HEK293 (cell line): ENCODE data around the gene TCF7L2.
A peak's percentile ranks its signal among the peaks of the same experiment; 100 is the strongest.

Source experiments
- CTCF ChIA-PET: fragments of 350-600 bp; formaldehyde crosslinking; extraction: SDS; loops from one replicate; lab custom pipeline; 2021; ENCODE audit warnings: antibody characterized with exemption; lab: Yijun Ruan, JAX
- POLR2A ChIA-PET: fragments of 300-600 bp; formaldehyde crosslinking; extraction: SDS; loops from one replicate; lab custom pipeline; 2020; ENCODE audit warnings: antibody characterized with exemption, inconsistent platforms; lab: Yijun Ruan, JAX
- H3K27ac ChIP-seq: fragments of 200-500 bp; sonication (Bioruptor generic); 2 replicates; pipeline ENCODE4 v1.5.1; 2014; ENCODE audit warnings: low read depth, low read length, control low read depth, inconsistent platforms; ENCODE audit errors: extremely low read depth
- H3K36me3 ChIP-seq, 2 experiments: fragments of 200-500 bp in 1 of 2; sonication (Bioruptor generic) in 1 of 2; 1 replicate in 1 of 2; 2 replicates in 1 of 2; pipeline ENCODE4 v1.5.1; 2014 to 2017; ENCODE audit warnings: inconsistent platforms in 2 of 2, low read length in 2 of 2; ENCODE audit not compliant: control insufficient read depth in 2 of 2, insufficient read depth in 1 of 2
- H3K4me1 ChIP-seq: fragments of 200-500 bp; sonication (Bioruptor generic); 2 replicates; pipeline ENCODE4 v1.5.1; 2014; ENCODE audit warnings: mild to moderate bottlenecking, low read length, inconsistent platforms; ENCODE audit not compliant: control insufficient read depth, insufficient read depth
- H3K4me3 ChIP-seq: 2 replicates; pipeline ENCODE4 v1.5.1; 2011; ENCODE audit warnings: low read depth, mild to moderate bottlenecking, control low read depth, low read length, moderate library complexity
- H3K9me3 ChIP-seq: fragments of 200-500 bp; sonication (Bioruptor generic); 2 replicates; pipeline ENCODE4 v1.5.1; 2014; ENCODE audit warnings: low read depth, low read length, inconsistent platforms; ENCODE audit not compliant: control insufficient read depth, insufficient read depth
- GLI2 ChIP-seq: fragments of 450-650 bp; formaldehyde crosslinking; IDR thresholded peaks from 2 replicates; pipeline ENCODE4; 2017; ENCODE audit warnings: missing biosample characterization, missing genetic modification characterization, low read depth, borderline replicate concordance
- HIC1 ChIP-seq: fragments of 450-650 bp; formaldehyde crosslinking; IDR thresholded peaks from 2 replicates; pipeline ENCODE4 v1.5.1; 2016; ENCODE audit warnings: missing biosample characterization, missing genetic modification characterization
- HOXA7 ChIP-seq: sonication (generic); formaldehyde crosslinking; IDR thresholded peaks from 2 replicates; pipeline ENCODE4 v1.8.1; 2022; ENCODE audit warnings: missing genetic modification reagents, borderline replicate concordance
- OSR2 ChIP-seq: fragments of 450-650 bp; formaldehyde crosslinking; IDR thresholded peaks from 2 replicates; pipeline ENCODE4 v1.5.1; 2016; ENCODE audit warnings: missing biosample characterization, missing genetic modification characterization
- SP3 ChIP-seq: fragments of 450-650 bp; formaldehyde crosslinking; IDR thresholded peaks from 2 replicates; pipeline ENCODE4 v1.5.1; 2016; ENCODE audit warnings: missing biosample characterization, missing genetic modification characterization
- ZNF140 ChIP-seq: fragments of 450-650 bp; formaldehyde crosslinking; IDR thresholded peaks from 2 replicates; pipeline ENCODE4 v1.5.1; 2016; ENCODE audit warnings: missing biosample characterization, missing genetic modification characterization
- ZNF214 ChIP-seq: fragments of 450-650 bp; formaldehyde crosslinking; IDR thresholded peaks from 2 replicates; pipeline ENCODE4 v1.5.1; 2017; ENCODE audit warnings: missing biosample characterization, mild to moderate bottlenecking, missing genetic modification characterization, borderline replicate concordance
- ZNF280C ChIP-seq: fragments of 450-650 bp; formaldehyde crosslinking; IDR thresholded peaks from 2 replicates; pipeline ENCODE4 v1.5.1; 2016; ENCODE audit warnings: missing biosample characterization, missing genetic modification characterization
- ZNF292 ChIP-seq: fragments of 450-650 bp; formaldehyde crosslinking; IDR thresholded peaks from 2 replicates; pipeline ENCODE4 v1.5.1; 2016; ENCODE audit warnings: low read depth, missing biosample characterization, missing genetic modification characterization, borderline replicate concordance
- ZNF449 ChIP-seq: fragments of 450-650 bp; formaldehyde crosslinking; IDR thresholded peaks from 2 replicates; pipeline ENCODE4 v1.5.1; 2017; ENCODE audit warnings: missing biosample characterization, mild to moderate bottlenecking, missing genetic modification characterization, moderate library complexity
- ZNF514 ChIP-seq: fragments of 450-650 bp; formaldehyde crosslinking; IDR thresholded peaks from 2 replicates; pipeline ENCODE4 v1.5.1; 2016; ENCODE audit warnings: missing biosample characterization, missing genetic modification characterization
- ZNF529 ChIP-seq: fragments of 450-650 bp; formaldehyde crosslinking; IDR thresholded peaks from 2 replicates; pipeline ENCODE4 v1.5.1; 2017; ENCODE audit warnings: missing genetic modification characterization, missing biosample characterization; ENCODE audit not compliant: insufficient replicate concordance
- ZNF544 ChIP-seq: fragments of 450-650 bp; formaldehyde crosslinking; IDR thresholded peaks from 2 replicates; pipeline ENCODE4 v1.5.0; 2017; ENCODE audit warnings: missing biosample characterization, missing genetic modification characterization
- ZNF571 ChIP-seq: fragments of 450-650 bp; formaldehyde crosslinking; IDR thresholded peaks from 2 replicates; pipeline ENCODE4 v1.5.0; 2017; ENCODE audit warnings: missing biosample characterization, missing genetic modification characterization
- ZNF621 ChIP-seq: fragments of 450-650 bp; formaldehyde crosslinking; IDR thresholded peaks from 2 replicates; pipeline ENCODE4 v1.5.1; 2017; ENCODE audit warnings: missing biosample characterization, missing genetic modification characterization
- ZNF837 ChIP-seq: fragments of 450-650 bp; formaldehyde crosslinking; IDR thresholded peaks from 2 replicates; pipeline ENCODE4 v1.5.1; 2016; ENCODE audit warnings: missing biosample characterization, missing genetic modification characterization
- TF ChIP-seq, protein P1 (sequence below): fragments of 450-650 bp; formaldehyde crosslinking; IDR thresholded peaks from 2 replicates; pipeline ENCODE4 v1.5.1; 2016; ENCODE audit warnings: missing biosample characterization, missing genetic modification characterization, borderline replicate concordance
- TF ChIP-seq, protein P2 (sequence below): fragments of 450-650 bp; formaldehyde crosslinking; IDR thresholded peaks from 2 replicates; pipeline ENCODE4 v1.5.0; 2017; ENCODE audit warnings: missing biosample characterization, missing genetic modification characterization, borderline replicate concordance
- TF ChIP-seq, protein P3 (sequence below): fragments of 450-650 bp; formaldehyde crosslinking; IDR thresholded peaks from 2 replicates; pipeline ENCODE4 v1.5.1; 2016; ENCODE audit warnings: missing biosample characterization, missing genetic modification characterization
- TF ChIP-seq, protein P4 (sequence below): fragments of 450-650 bp; formaldehyde crosslinking; IDR thresholded peaks from 2 replicates; pipeline ENCODE4 v1.5.1; 2016; ENCODE audit warnings: missing biosample characterization, missing genetic modification characterization, low read depth

Gene TCF7L2

DNA sequence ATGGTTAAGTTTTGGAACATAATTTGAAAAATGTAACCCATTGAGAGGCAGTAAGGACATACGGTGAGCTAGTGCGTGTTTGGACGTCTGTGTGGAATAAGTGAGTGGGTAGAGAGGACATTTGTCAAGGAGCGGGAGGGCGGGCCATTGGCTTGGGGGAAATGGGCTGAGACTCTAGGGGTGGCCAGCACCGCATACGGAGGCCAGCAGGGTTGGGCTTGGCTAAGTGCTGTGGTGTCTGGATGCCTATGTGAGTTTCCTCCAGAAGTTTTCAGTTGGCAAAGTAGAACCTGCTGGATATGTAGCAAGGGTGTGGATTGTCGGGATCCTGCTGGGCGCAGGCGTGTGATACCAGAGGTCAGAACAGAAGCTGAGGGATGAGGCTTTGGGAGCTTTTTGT, 103.0 kb downstream of the TCF7L2 start:
- Histone ChIP-seq H3K36me3 (peaks cover 0 to 4% of the 10 kb centered on the region in 2 experiments; a peak in 1 of 3 replicates), H3K4me1 (peaks cover 24% of the 10 kb centered on the region), H3K4me3 (no peak overlapping the region), H3K9me3 (no peaks in the 10 kb centered on the region), H3K27ac (no peak overlapping the region)
- TF ChIP-seq HOXA7 (CRISPR knock-in tag) (no peak), ZNF621 (tag by site-specific recombination) (no peak), ZNF449 (tag by site-specific recombination) (peak; percentile 98)
- TF ChIP-seq, protein P1, sequence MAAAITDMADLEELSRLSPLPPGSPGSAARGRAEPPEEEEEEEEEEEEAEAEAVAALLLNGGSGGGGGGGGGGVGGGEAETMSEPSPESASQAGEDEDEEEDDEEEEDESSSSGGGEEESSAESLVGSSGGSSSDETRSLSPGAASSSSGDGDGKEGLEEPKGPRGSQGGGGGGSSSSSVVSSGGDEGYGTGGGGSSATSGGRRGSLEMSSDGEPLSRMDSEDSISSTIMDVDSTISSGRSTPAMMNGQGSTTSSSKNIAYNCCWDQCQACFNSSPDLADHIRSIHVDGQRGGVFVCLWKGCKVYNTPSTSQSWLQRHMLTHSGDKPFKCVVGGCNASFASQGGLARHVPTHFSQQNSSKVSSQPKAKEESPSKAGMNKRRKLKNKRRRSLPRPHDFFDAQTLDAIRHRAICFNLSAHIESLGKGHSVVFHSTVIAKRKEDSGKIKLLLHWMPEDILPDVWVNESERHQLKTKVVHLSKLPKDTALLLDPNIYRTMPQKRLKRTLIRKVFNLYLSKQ, result no peak
- TF ChIP-seq, protein P2, sequence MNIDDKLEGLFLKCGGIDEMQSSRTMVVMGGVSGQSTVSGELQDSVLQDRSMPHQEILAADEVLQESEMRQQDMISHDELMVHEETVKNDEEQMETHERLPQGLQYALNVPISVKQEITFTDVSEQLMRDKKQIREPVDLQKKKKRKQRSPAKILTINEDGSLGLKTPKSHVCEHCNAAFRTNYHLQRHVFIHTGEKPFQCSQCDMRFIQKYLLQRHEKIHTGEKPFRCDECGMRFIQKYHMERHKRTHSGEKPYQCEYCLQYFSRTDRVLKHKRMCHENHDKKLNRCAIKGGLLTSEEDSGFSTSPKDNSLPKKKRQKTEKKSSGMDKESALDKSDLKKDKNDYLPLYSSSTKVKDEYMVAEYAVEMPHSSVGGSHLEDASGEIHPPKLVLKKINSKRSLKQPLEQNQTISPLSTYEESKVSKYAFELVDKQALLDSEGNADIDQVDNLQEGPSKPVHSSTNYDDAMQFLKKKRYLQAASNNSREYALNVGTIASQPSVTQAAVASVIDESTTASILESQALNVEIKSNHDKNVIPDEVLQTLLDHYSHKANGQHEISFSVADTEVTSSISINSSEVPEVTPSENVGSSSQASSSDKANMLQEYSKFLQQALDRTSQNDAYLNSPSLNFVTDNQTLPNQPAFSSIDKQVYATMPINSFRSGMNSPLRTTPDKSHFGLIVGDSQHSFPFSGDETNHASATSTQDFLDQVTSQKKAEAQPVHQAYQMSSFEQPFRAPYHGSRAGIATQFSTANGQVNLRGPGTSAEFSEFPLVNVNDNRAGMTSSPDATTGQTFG (tag by site-specific recombination), result no peak
- POLR2A ChIA-PET, result no interaction called here
- CTCF ChIA-PET, result interaction anchor here (0.8 to 1.5 kb wide), 5 partner anchors 8 to 92 kb away, joined by 3 to 14 read pairs (median 3); no protein-coding TSS in a partner anchor

- peaks cover 25% of the 10 kb centered on the region for H3K4me1 ChIP-seq
- no peaks in the 10 kb centered on the region for H3K9me3 ChIP-seq
- no peak overlapping the region for H3K4me3 ChIP-seq
- ChIA-PET CTCF (interaction anchor here (1.0 to 1.5 kb wide), 2 partner anchors 17 to 89 kb away, joined by 3 read pairs; no protein-coding TSS in a partner anchor), POLR2A (interaction anchor here (0.5 to 0.9 kb wide), 2 partner anchors 46 to 48 kb away, joined by 3 read pairs; no protein-coding TSS in a partner anchor)
- H3K36me3 ChIP-seq, result peaks cover 0 to 4% of the 10 kb centered on the region in 2 experiments; a peak in 1 of 3 replicates
- no peak overlapping the region for H3K27ac ChIP-seq
- TF ChIP-seq ZNF214 (tag by site-specific recombination) (no peak), ZNF529 (no peak), ZNF514 (no peak), HIC1 (tag by site-specific recombination) (no peak), ZNF140 (no peak), OSR2 (tag by site-specific recombination) (no peak), ZNF544 (tag by site-specific recombination) (no peak), GLI2 (tag by site-specific recombination) (no peak), ZNF571 (no peak), SP3 (tag by site-specific recombination) (no peak), ZNF292 (tag by site-specific recombination) (no peak), ZNF837 (no peak), ZNF280C (tag by site-specific recombination) (no peak)
- TF ChIP-seq, protein P3, sequence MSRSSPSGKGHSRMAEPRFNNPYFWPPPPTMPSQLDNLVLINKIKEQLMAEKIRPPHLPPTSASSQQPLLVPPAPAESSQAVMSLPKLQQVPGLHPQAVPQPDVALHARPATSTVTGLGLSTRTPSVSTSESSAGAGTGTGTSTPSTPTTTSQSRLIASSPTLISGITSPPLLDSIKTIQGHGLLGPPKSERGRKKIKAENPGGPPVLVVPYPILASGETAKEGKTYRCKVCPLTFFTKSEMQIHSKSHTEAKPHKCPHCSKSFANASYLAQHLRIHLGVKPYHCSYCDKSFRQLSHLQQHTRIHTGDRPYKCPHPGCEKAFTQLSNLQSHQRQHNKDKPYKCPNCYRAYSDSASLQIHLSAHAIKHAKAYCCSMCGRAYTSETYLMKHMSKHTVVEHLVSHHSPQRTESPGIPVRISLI (tag by site-specific recombination), result no peak
- TF ChIP-seq, protein P4, sequence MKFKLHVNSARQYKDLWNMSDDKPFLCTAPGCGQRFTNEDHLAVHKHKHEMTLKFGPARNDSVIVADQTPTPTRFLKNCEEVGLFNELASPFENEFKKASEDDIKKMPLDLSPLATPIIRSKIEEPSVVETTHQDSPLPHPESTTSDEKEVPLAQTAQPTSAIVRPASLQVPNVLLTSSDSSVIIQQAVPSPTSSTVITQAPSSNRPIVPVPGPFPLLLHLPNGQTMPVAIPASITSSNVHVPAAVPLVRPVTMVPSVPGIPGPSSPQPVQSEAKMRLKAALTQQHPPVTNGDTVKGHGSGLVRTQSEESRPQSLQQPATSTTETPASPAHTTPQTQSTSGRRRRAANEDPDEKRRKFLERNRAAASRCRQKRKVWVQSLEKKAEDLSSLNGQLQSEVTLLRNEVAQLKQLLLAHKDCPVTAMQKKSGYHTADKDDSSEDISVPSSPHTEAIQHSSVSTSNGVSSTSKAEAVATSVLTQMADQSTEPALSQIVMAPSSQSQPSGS (tag by site-specific recombination), result no peak
These were observed 103.8 kb downstream of the TCF7L2 start for GRCh38 chr10:113053881-113054280.
